HG03025 (cell line): ENCODE data around the gene TMEM9.

Experiments used
- ATAC-seq: cut with Tn5 transposase; IDR thresholded peaks from one replicate; pipeline ENCODE4 v1.9.1; 2021; ENCODE audit warnings: mild to moderate bottlenecking, moderate library complexity; ENCODE audit not compliant: unreplicated experiment, low FRiP score

Gene TMEM9

DNA sequence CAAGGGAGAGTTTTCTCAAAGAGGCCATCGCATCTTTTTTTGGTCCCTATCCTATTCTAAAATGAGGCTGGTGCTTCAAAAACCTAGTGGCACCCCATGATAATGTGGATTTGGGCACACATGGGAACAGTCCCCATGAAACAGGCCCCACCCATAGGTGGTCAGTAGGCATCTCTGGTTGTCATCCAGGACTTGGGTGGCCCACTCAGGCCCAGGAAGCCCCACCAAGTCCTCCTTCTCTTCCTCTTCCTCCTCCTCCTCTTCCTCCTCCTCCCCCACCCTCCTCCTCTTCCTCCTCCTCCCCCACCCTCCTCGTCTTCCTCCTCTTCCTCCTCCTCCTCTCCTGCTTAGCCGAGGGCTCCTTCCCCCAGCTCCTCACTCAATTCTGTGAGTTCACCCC lies 42.6 kb downstream of the TMEM9 start:
- no peak for ATAC-seq

DNA sequence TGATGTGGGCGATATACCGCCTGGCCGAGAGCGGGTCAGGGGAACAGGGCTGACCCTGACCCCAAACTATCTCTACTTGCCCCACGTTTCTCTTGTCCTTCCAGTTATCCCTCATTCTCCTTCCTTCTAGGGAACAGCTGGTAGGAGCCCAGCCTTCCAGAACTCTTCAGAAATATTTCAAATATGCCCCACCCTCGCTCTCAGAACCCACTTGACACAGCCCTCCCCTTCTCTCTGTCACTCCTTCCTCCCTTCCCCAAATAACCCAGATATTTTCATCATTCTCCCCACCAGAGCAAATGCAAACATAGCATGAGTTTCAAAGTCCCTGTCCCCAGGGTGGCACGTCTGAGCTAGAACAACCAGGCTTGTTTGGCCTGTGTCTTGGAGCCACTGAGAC lies 43.1 kb downstream of the TMEM9 start:
- no peak for ATAC-seq

DNA sequence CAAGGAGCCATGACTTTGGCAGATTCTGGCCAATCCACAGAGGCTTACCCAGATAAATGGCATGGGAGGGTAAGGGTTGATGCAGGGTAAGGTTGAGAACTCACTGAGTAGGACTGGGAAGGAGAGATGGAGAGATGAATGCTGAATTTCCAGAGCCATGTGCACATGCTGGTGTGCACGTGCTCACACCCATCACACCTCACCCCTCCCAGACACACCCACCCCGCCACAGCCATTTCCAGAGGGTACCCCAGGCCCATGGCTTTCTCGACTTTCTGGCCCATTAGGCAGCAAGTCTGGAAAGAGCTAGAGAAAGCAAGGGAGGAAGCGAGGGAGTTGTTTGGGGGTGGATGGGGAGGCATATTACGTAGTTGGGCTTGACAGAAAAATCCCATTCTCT lies 43.7 kb downstream of the TMEM9 start:
- ATAC-seq = no peak

DNA sequence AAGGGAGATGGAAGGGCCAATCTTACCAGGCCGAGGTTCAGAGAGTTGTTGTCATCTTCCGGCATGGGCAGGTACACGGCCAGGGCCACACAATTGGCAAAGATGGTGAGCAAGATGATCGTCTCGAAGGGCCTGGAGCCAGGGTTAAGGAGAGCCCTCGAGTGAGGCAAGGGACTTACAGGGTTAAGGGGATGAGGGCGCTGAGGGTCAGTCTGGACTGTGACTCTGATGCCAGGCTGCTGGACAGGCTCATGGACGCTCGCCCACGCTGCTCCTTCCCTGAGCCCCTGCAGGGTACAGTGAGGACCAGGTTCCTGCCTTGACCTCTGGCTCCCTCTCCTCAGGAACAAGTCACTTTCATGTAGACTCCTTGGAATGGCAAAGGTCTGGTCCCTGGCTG lies 44.1 kb downstream of the TMEM9 start:
- no peak for ATAC-seq

DNA sequence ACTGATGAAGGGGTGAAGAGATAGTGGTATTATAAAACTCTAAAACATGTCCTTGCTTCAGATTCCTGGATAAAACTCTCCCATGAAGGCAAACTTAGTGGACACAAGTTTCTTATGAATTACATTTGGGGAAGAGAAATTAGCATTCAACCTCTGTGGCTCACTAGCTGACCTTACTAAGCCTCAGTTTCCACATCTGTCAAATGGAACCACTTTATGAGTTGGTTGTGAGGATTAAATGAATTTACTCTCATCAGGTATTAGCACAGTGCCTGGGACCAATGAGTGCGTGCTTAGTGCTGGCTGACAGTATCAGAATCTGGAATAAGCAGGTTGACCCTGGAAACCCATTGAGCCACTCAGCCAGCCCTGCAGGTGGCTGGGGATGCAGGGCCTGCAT lies 44.6 kb downstream of the TMEM9 start:
- ATAC-seq = no peak

DNA sequence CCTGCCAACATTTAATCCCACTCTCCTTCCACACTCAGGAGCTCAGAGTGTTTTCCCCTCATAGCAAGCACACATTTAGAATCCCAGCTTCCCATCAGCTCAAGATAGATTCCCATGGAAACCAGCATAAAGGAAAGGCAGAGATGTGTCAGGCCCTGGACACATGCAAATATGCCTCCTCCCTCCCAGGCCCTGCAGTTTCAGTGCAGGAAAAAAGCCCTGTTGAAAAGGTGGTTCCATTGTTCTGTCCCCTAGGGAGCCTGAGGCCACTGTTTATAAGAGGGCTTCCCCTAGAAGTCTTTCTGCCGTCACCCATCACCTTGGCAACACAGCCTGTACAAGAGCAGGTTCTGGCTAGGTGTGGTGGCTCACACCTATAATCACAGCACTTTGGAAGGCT lies 45.7 kb downstream of the TMEM9 start:
- ATAC-seq = no peak

DNA sequence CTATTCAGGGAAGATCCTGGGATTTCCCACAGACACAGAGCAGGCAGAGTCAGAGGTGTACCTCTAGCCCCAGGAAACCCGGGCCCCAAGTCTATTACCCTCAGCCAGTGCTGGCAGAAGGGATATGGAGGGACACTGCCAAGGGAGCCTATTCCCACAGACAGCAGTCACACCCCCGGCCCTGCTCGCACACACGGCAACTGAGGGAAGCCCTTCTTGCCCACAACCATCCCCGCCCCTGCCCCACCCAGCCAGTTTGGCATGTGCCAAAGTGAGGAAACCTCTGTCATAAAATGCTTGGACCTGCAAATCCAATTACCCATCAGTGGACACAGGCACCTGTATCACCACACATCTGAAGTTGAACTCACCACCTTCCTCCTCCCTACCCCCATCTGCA lies 48.6 kb downstream of the TMEM9 start:
- ATAC-seq = no peak

DNA sequence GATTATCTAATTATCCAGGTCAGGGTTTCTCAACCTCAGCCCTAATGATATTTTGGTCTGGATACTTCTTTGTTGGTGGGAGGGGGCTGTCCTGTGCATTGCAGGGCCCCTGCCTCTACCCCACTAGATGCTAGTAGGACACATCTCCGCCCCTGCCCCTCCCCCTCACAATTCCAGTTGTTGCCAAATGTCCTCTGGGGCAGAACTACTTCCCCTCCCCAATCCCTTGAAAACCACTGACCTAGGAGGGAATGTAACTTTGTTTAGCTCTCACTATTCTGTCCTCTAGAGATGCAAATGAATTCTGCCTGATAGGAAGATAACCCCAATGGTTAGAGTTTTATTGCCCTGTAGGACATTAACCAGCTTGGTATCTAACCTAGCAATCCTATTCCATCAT lies 50.1 kb downstream of the TMEM9 start:
- ATAC-seq = no peak

DNA sequence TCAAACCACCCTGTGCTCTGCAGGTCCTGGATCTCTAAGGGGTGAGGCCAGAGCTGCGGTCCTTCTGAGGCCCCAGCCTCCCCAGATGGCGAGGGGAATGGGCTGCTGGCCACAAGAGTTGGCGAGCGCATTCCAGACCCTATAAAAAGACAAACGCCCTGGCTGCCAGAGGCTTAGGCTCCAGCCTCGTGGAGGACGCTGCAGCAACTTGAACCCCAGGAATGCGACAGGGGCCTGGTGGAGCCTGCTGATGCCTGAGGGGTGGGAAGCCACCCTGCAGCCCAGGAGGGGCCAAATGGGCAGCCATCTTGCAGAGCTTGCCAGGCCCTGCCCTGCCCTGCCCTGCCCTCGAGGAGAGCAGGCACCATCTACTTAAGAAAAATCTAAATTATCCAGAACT lies 50.6 kb downstream of the TMEM9 start:
- no peak for ATAC-seq

DNA sequence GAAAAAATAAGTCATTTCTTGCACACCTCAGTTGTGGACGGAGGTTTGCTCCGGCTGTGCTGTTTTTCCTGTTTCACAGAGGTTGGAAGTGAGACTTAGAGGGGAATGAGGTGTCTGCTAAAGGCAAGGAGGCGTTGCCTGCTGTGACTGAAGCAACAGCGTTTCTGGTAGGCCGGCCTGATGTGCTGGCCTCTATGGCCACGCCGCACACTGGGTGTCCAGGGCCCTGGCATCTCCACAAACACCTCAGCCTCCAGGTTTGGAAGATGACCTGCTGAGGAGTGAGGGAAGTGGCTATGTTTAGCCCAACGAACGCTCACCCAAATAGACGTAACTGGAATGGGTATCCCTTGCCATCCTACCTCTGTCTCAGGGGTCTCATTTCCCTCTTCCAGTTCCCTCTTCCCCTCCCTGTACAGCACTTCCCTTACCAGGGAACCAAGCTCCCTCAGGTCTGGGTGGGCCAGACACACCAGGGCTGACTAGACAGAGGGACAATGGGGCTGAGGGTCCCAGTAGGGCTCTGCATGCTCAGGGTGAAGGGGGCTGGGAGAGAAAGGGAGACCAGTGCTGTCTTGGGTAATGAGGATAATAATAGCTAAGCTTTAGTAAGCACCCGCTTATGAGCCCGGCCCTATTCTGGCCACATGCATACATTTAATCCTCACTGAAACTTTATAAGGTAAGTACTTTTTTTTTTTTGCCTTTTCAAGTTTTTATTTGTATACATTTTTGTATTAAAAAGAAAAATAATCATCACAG lies 53.9 kb downstream of the TMEM9 start:
- no peak for ATAC-seq

DNA sequence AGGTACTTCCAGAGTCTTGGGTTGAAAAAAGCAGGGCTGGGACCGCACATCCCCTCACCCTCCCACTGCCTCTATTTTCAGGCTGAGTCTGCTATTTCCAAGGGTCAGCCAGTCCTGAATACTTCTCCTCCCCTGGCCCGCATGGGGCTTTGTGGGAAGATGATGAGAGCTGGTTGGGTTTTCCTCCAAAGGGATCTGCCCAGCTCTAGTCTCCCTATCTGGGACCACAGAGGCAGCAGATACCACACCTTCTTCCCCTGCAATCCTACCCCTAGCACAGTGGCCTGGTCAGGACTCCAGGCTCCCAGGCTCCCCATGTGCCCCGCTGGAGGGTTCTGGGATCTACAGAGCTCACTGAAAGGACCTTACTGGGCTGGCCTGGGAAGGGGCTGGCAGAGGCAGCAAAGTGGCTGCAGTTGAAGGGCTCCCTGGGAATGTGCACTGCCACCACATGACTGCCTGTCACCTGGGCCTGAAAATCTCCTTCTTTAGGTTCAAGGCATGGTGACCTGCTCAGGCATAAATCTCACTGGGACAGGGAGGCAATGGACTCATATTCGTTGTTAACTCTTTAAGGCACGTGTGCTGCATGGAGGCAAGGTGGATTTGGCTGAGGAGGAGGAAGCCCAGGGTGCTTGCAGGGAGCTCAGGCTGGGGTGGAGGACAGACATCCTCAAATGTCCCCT lies 55.1 kb downstream of the TMEM9 start:
- ATAC-seq = no peak

DNA sequence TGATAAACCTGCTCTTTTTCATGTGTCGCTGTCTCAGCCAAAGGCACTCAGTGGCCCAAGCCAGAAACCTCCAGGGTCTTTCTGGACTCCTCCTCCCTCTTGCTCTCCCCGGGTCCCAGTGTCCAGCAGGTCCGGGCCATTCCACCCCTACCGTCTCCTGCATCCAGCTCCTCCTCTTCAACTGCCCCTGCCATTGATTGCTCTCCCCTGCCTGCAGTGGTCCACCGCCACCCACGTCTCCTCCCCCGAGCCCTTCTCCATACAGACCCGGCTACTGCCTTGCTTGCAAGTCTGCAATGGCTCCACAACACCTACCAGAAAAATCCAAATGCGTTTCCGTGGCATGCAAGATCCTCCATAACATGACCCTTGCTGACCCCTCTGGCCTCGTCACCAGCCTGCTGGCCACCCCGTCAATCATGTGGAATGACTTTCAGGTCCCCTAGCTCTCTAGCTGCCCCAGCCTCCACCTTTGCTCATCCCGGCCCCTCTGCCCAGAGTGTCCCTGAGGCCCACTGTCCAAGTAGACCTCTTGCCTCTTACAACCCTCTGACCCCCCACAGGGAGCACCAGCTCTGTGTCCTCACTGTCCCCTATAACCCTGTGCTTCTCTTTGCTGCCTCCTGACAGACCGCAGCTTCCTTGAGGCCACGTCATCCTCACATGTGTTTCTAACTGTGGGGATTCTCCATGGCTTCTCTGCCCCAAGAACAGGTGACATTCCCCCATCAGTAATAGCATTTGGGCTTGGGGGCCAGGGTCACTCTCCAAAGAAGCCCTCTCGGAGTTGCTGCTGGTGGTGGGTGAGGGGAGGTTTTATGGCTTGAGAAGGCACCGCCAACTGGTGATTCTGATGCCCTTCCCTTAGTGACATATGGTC lies 57.1 kb downstream of the TMEM9 start:
- no peak for ATAC-seq

DNA sequence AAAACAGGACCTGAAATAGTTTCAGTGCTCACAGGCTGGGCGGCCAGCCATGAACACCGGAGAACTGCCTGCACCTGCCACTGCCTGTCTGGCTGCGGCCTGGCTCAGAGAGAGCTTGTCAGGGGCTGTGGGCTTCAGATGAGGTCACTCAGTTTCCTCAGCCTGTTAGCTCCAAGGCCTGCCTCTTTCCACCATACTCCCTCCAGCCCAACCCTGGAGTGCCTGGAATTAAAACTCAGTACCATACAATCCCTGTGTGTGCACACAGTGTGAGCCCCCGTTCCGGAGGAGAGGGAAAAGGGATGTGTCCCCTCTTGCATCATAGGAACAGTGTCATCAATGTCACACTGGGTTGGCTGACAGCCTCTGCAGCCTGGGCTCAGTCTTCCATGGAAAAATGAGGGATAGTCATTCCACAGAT lies 58.2 kb downstream of the TMEM9 start:
- no peak for ATAC-seq

DNA sequence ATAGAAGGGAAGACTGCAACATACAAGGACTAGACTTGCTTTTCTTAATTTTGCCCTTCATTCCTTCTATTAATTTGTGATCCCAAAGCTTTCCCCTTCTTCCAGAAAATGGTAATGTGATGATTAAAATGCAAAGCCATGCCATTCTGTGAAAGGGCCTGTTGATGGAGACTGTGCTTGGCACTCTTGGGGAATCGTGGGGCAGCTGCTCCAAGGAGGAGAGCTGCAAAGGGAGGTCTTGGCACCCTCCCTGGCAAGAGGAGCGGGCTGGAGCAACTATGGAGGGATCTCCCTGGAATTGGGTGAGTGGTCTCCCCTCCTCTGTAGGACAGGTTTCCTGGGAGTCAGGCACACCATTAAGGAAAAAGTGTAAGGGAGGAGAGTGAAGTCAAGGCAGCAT lies 58.7 kb downstream of the TMEM9 start:
- no peak for ATAC-seq

DNA sequence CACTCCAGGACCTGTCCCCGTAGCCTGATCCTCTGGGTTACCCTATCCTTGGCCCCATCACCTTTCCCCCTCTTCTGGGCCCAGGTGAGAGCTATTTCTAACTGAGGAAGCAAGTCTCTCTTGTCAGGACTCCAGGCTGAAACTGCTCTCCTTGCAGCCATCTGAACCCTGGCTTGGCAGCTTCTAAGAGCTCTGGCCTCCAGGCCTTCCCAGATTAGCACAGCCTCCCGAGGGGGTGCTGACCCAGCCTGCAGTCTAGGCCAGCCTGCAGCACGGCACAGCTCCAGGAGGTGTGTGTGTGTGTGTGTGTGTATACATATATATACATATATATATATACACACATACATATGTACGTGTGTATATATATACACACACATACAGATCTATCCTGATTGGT lies 59.4 kb downstream of the TMEM9 start:
- ATAC-seq = no peak

DNA sequence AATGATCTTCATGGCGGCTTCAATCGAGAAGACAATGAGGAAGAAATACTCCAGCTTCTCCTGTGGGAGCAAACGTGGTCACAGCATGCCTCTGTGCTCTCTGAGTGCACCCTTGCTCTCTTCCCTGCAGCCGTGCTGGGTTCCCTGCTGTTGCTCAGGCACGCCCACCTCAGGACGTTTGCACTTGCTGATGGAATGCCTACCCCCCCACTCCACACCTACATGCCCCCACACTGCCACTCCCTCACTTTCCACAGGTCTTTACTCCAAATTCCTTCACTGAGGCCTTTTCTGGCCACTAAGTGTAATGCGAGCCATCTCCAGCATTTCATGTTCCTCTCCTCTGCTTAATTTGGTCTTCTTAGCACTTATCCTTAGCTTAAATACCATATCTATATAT lies 60.3 kb downstream of the TMEM9 start:
- ATAC-seq = no peak

DNA sequence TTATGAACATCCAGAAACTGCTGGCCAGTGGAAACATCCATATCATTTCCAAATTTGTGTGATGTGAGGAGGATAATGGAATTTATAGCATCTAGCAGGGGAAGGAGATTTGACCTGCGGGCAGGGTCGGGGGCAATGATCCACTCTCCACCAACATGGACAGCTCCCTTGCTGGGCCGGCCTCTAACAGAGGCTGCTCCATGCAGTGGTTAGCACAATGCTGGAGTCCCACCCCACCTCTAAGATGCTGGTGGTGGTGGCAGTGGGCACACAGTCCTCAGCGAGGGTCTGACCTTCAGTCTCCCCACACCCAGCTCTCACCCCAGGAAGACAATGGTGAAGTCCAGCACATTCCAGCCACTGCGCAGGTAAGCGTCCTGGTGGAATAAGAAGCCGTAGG lies 60.7 kb downstream of the TMEM9 start:
- no peak for ATAC-seq

DNA sequence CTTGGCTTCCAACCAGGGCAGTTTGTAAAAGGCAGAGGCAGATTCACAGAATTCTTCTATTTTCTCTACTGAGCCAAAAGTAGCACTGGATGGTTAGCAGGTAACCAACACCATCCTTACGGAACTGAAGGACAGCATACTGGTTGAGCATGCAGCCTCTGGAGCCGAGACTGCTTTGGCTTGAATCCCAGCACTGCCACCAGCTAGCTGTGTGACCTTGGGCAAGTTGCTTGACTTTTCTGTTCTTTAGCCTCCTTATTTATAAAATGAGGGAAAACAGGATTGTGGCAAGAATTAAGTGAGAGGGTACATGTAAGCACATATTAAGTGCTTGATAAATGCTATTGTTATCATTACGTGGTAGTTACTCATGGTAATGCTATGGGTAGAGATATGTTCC lies 61.5 kb downstream of the TMEM9 start:
- no peak for ATAC-seq

DNA sequence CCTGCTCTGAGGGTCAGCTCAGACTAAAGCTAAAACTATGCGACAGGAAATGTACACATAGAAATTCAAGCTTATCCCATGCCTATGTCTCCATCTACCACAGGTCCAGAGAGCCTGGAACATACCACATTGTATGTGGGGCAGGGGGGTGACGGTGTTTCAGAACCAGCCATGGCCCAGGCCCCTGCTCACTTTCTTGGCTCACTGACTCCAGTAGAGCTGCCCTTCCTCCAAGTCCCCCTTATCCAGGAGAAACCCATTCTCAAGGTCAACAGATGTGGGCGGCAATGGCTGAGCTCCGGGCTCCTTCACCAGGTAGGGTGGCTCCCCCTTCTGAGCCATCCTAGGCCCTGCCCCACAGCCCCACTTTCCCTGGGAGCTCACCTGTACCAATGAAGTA lies 63.0 kb downstream of the TMEM9 start:
- ATAC-seq = no peak

DNA sequence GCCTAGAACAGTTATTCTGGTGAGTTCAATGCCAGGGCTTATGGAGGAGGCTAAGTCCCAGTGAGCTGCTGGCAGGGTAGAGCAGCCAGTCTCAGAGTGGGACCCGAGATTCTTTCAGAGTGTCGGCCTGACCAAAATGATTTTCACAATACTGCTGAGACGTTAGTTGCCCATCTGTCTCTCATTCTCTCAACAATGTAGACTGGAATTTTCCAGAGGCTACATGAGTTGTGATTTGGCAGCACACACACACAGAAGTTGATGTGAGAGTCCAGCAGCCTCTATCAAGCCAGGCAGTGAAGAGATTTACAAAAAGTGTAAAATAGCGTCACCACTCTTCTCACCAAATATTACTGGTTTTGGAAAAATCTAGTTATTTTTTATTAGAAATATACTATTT lies 63.7 kb downstream of the TMEM9 start:
- no peak for ATAC-seq

DNA sequence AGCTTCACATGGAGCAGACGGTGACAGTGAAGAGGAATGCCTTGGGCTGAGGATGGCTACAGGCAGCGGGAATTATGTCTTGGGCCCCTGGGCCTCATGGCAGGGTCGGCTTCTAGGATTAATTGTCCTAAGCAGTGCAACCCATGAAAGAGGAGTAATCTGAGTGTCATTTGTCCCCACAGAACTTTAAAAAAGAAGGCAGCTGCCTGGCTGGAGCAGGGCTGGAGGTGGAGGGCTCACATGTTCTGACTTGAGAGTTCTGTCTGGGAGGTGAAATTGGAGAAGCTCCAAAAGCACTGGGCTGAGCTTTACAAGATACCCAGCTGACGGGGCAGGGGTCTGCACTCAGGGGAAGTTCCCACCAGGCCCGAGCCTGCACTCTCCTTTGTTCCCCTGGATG lies 64.7 kb downstream of the TMEM9 start:
- ATAC-seq = no peak
